ENCODE measurements around the gene SENP8.
A peak's percentile ranks its signal among the peaks of the same experiment; 100 is the strongest.

SENP8 gene

GRCh38 chr15:72112116-72112515 is 6.1 kb upstream of the SENP8 start:
- TF ChIP-seq CTCF (conservative IDR thresholded peaks at IDR 0.05; ENCODE audit: control insufficient read depth, insufficient read depth, low read depth, low read length): no peak
- no peak overlapping the region for H3K4me3 ChIP-seq (ENCODE audit: control insufficient read depth, low read depth, low read length)
- DNase-seq (ENCODE audit: low read depth): peak; percentile 31

- TF ChIP-seq CTCF (conservative IDR thresholded peaks at IDR 0.05; ENCODE audit: control insufficient read depth, insufficient read depth, low read depth, low read length): no peak
- no peak for DNase-seq (ENCODE audit: low read depth)
- no peak overlapping the region for H3K4me3 ChIP-seq (ENCODE audit: control insufficient read depth, low read depth, low read length)
Measured at GRCh38 chr15:72112805-72113204, 5.4 kb upstream of the SENP8 start.

GRCh38 chr15:72113347-72114031 is 4.7 kb upstream of the SENP8 start:
- H3K4me3 ChIP-seq (ENCODE audit: control insufficient read depth, low read depth, low read length): no peak overlapping the region
- no peak for DNase-seq (ENCODE audit: low read depth)
- no peak for TF ChIP-seq CTCF (conservative IDR thresholded peaks at IDR 0.05; ENCODE audit: control insufficient read depth, insufficient read depth, low read depth, low read length)

GRCh38 chr15:72116731-72117485 is 1.3 kb upstream of the SENP8 start:
- no peak for TF ChIP-seq CTCF (conservative IDR thresholded peaks at IDR 0.05; ENCODE audit: control insufficient read depth, insufficient read depth, low read depth, low read length)
- DNase-seq (ENCODE audit: low read depth): peak; percentile 35
- H3K4me3 ChIP-seq (ENCODE audit: control insufficient read depth, low read depth, low read length): peak overlapping the region; percentile 97

- H3K4me3 ChIP-seq (ENCODE audit: control insufficient read depth, low read depth, low read length): peak overlapping the region; percentile 97
- DNase-seq (ENCODE audit: low read depth): peak; percentile 70
- TF ChIP-seq CTCF (conservative IDR thresholded peaks at IDR 0.05; ENCODE audit: control insufficient read depth, insufficient read depth, low read depth, low read length): no peak
Measured at GRCh38 chr15:72117486-72118016, 652 bp upstream of the SENP8 start.

- no peak for TF ChIP-seq CTCF (conservative IDR thresholded peaks at IDR 0.05; ENCODE audit: control insufficient read depth, insufficient read depth, low read depth, low read length)
- DNase-seq (ENCODE audit: low read depth): no peak
- no peak overlapping the region for H3K4me3 ChIP-seq (ENCODE audit: control insufficient read depth, low read depth, low read length)
Measured at GRCh38 chr15:72124218-72124617, 6.0 kb downstream of the SENP8 start.

Measured in fibroblast of mammary gland (primary cell).